WERI-Rb-1 (cell line): ENCODE measurements around the gene EWSR1.

Experiments used
- DNase-seq: peaks from one replicate; pipeline ENCODE4 v3.0.0-alpha.2; 2020
- H3K27ac ChIP-seq: fragments of 250-450 bp; sonication (Bioruptor Pico); 2 replicates; pipeline ENCODE4 v1.5.1; 2020; ENCODE audit warnings: mild to moderate bottlenecking, moderate library complexity
- H3K27me3 ChIP-seq: fragments of 250-450 bp; sonication (Bioruptor Pico); 2 replicates; pipeline ENCODE4 v1.5.1; 2021; ENCODE audit warnings: mild to moderate bottlenecking, low read depth, moderate library complexity; ENCODE audit not compliant: insufficient read depth, severe bottlenecking
- H3K36me3 ChIP-seq: fragments of 250-450 bp; sonication (Bioruptor Pico); 2 replicates; pipeline ENCODE4 v1.5.1; 2020; ENCODE audit warnings: mild to moderate bottlenecking, moderate library complexity
- H3K4me3 ChIP-seq: 2 replicates; pipeline ENCODE4 v1.5.1; 2011; ENCODE audit warnings: low read depth, mild to moderate bottlenecking, control low read depth, low read length
- H3K9me3 ChIP-seq: fragments of 250-450 bp; sonication (Bioruptor Pico); 2 replicates; pipeline ENCODE4 v1.5.1; 2021; ENCODE audit warnings: mild to moderate bottlenecking, moderate library complexity; ENCODE audit not compliant: severe bottlenecking
- TF ChIP-seq, protein P1 (sequence below): IDR thresholded peaks from 2 replicates; pipeline ENCODE4 v1.5.1; 2011; ENCODE audit warnings: low read depth, mild to moderate bottlenecking, control low read depth, inconsistent platforms, low read length

EWSR1 gene

DNA sequence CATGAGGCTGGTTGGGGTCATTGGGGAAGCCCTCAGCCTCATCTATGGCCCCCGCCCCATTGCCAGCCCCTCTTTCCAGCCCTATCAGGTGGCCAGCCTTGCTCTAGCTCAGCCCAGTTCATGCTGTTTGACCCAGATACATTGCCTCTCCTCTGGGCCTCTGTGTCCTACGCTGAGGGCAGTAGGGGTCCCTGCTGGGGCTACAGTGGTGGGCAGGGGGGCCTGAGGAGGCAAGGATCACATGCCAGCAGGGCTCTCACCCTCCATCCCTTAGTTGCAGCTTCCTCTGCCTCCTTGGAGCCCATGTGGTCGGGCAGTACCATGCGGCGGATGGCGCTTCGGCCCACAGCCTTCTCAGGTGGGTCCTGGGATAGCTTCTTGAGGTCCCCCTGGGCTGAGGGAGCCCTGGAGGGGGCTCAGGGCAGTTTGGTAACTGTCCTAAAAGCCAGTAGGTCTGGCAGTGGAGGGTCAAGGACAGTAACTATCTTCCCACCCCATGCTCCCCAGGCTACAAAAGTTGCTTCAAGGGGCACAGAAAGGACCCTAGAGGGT, 43.1 kb upstream of the EWSR1 start:
- TF ChIP-seq, protein P1, sequence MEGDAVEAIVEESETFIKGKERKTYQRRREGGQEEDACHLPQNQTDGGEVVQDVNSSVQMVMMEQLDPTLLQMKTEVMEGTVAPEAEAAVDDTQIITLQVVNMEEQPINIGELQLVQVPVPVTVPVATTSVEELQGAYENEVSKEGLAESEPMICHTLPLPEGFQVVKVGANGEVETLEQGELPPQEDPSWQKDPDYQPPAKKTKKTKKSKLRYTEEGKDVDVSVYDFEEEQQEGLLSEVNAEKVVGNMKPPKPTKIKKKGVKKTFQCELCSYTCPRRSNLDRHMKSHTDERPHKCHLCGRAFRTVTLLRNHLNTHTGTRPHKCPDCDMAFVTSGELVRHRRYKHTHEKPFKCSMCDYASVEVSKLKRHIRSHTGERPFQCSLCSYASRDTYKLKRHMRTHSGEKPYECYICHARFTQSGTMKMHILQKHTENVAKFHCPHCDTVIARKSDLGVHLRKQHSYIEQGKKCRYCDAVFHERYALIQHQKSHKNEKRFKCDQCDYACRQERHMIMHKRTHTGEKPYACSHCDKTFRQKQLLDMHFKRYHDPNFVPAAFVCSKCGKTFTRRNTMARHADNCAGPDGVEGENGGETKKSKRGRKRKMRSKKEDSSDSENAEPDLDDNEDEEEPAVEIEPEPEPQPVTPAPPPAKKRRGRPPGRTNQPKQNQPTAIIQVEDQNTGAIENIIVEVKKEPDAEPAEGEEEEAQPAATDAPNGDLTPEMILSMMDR = no peak
- H3K27ac ChIP-seq = no peak overlapping the region

GRCh38 chr22:29225422-29226090, 42.5 kb upstream of the EWSR1 start:
- Histone ChIP-seq H3K27ac (no peak overlapping the region), H3K4me3 (no peak overlapping the region), H3K36me3 (no peaks in the 10 kb centered on the region), H3K27me3 (no peaks in the 10 kb centered on the region), H3K9me3 (no peaks in the 10 kb centered on the region)
- DNase-seq = no peak
- TF ChIP-seq, protein P1 = no peak

More for the DNA sequence above, 43.1 kb upstream of the EWSR1 start:
- no peak for DNase-seq
- Histone ChIP-seq H3K27me3 (no peaks in the 10 kb centered on the region), H3K36me3 (no peaks in the 10 kb centered on the region), H3K9me3 (no peaks in the 10 kb centered on the region), H3K4me3 (no peak overlapping the region)

GRCh38 chr22:29226351-29226981, 41.6 kb upstream of the EWSR1 start:
- Histone ChIP-seq H3K4me3 (no peak overlapping the region), H3K36me3 (no peaks in the 10 kb centered on the region), H3K27ac (no peak overlapping the region), H3K9me3 (no peaks in the 10 kb centered on the region), H3K27me3 (no peaks in the 10 kb centered on the region)
- TF ChIP-seq, protein P1 = no peak
- DNase-seq = no peak

- Histone ChIP-seq H3K27ac (no peak overlapping the region), H3K27me3 (no peaks in the 10 kb centered on the region), H3K9me3 (no peaks in the 10 kb centered on the region), H3K36me3 (no peaks in the 10 kb centered on the region), H3K4me3 (no peak overlapping the region)
- TF ChIP-seq, protein P1 = no peak
- no peak for DNase-seq
These were observed 36.8 kb upstream of the EWSR1 start for GRCh38 chr22:29230972-29231875.

GRCh38 chr22:29231971-29232959, 35.8 kb upstream of the EWSR1 start:
- H3K27me3 ChIP-seq = no peaks in the 10 kb centered on the region
- no peak overlapping the region for H3K4me3 ChIP-seq
- TF ChIP-seq, protein P1 = no peak
- H3K36me3 ChIP-seq = no peaks in the 10 kb centered on the region
- no peaks in the 10 kb centered on the region for H3K9me3 ChIP-seq
- no peak for DNase-seq
- no peak overlapping the region for H3K27ac ChIP-seq
